K562 (cell line): Measurements from ENCODE around the gene CLDND1. TPM values are rescaled to one million over a fixed set of nuclear protein-coding genes. Genes with fewer than 3 reads are reported as not detected.

Experiments
- ATAC-seq: fragments of 200-7000 bp; cut with Tn5 transposase; 3 replicates; pipeline ENCODE4 v1.9.1; 2020; ENCODE audit warnings: moderate library complexity
- BruUV-seq: library from RNA; stranded (reverse); fragments of 400-500 nt; replicated peaks from 2 replicates; lab custom pipeline; 2021; lab: Mats Ljungman, UMichigan
- CTCF ChIA-PET: fragments of 300-600 bp; formaldehyde crosslinking; extraction: SDS; loops from one replicate; lab custom pipeline; 2021; ENCODE audit warnings: low intra/inter-chr PET ratio; lab: Yijun Ruan, JAX
- POLR2A ChIA-PET: fragments of 300-600, 350-650 bp; sonication (Branson Sonifier 250); formaldehyde crosslinking; extraction: SDS; loops from one replicate; lab custom pipeline; 2021; ENCODE audit warnings: antibody characterized with exemption, inconsistent platforms; lab: Yijun Ruan, JAX
- DNase-seq, 4 experiments: peaks; one replicate each; pipeline versions ENCODE4 v3.0.0 to v3.0.0-alpha.2; 2011 to 2018; ENCODE audit warnings: low spot score in 3 of 4, mixed read lengths in 3 of 4; ENCODE audit errors: extremely low read depth in 1 of 4
- FAIRE-seq: peaks from 2 replicates; lab custom pipeline; 2011; peaks lifted over from hg19 to GRCh38; lab: Jason Lieb, UNC
- H2AFZ ChIP-seq: 2 replicates; pipeline ENCODE4 v1.6.0; 2011; ENCODE audit warnings: low read depth, low read length, control low read depth, inconsistent platforms
- H3K27ac ChIP-seq: fragments of 200-600 bp; 3 replicates; pipeline ENCODE4 v1.8.0; 2011; ENCODE audit warnings: low read depth, mild to moderate bottlenecking, control low read depth, inconsistent platforms, low read length, moderate library complexity, mixed read lengths; ENCODE audit errors: extremely low read depth
- H3K27me3 ChIP-seq, 2 experiments: fragments of 300-600 bp in 1 of 2; 2 replicates in 1 of 2; 3 replicates in 1 of 2; pipeline versions ENCODE4 v1.6.0 to v1.8.0; 2011; ENCODE audit warnings: inconsistent platforms in 2 of 2, low read length in 2 of 2, mild to moderate bottlenecking in 1 of 2, mixed read lengths in 1 of 2, moderate library complexity in 1 of 2; ENCODE audit not compliant: control insufficient read depth in 2 of 2, insufficient read depth in 2 of 2
- H3K36me3 ChIP-seq: fragments of 300-600 bp; 3 replicates; pipeline ENCODE4 v1.8.0; 2011; ENCODE audit warnings: mild to moderate bottlenecking, low read length, inconsistent platforms; ENCODE audit not compliant: control insufficient read depth, insufficient read depth
- H3K4me1 ChIP-seq, 2 experiments: fragments of 200-600 bp in 1 of 2; replicated peaks in 1 of 2; 2 replicates in 1 of 2; 3 replicates in 1 of 2; pipeline versions ENCODE4 v1.5.1 to v1.8.0; 2011; ENCODE audit warnings: inconsistent platforms in 2 of 2, low read length in 2 of 2, mild to moderate bottlenecking in 1 of 2, mixed read lengths in 1 of 2, moderate library complexity in 1 of 2; ENCODE audit not compliant: control insufficient read depth in 2 of 2, insufficient read depth in 2 of 2
- H3K4me2 ChIP-seq: 2 replicates; pipeline ENCODE4 v1.6.1; 2011; ENCODE audit warnings: low read length, control low read depth, inconsistent platforms, mixed read lengths; ENCODE audit not compliant: insufficient read depth
- H3K4me3 ChIP-seq: fragments of 200-600 bp; sonication (generic), shearing (Covaris generic); 2 replicates; pipeline ENCODE4 v1.5.1; 2016; ENCODE audit warnings: control low read depth, inconsistent platforms
- H3K79me2 ChIP-seq: fragments of 200-600 bp; 3 replicates; pipeline ENCODE4 v1.8.0; 2011; ENCODE audit warnings: low read length, inconsistent platforms; ENCODE audit not compliant: control insufficient read depth, insufficient read depth
- H3K9ac ChIP-seq, 2 experiments: 2 replicates each; pipeline versions ENCODE4 v1.6.0 to v1.6.1; 2011; ENCODE audit warnings: low read depth in 2 of 2, low read length in 2 of 2, control low read depth in 1 of 2, inconsistent platforms in 1 of 2, mild to moderate bottlenecking in 1 of 2, mixed read lengths in 1 of 2; ENCODE audit not compliant: insufficient read depth in 1 of 2
- H3K9me1 ChIP-seq: one replicate; pipeline ENCODE4 v1.6.0; 2011; ENCODE audit warnings: inconsistent platforms, mild to moderate bottlenecking, low read length, moderate library complexity; ENCODE audit not compliant: control insufficient read depth, insufficient read depth
- H3K9me3 ChIP-seq: replicated peaks from 2 replicates; pipeline ENCODE4 v1.5.1; 2011; ENCODE audit warnings: low read depth, low read length, inconsistent platforms; ENCODE audit not compliant: control insufficient read depth, insufficient read depth
- H4K20me1 ChIP-seq: replicated peaks from 2 replicates; pipeline ENCODE4 v1.6.1; 2011; ENCODE audit warnings: low read length, inconsistent platforms, mixed read lengths; ENCODE audit not compliant: control insufficient read depth, insufficient read depth
- CREM ChIP-seq: IDR thresholded peaks from 2 replicates; pipeline ENCODE4 v1.6.1; 2014; ENCODE audit warnings: antibody characterized with exemption, low read depth
- HNRNPUL1 ChIP-seq: fragments of 200-400 bp; formaldehyde crosslinking; IDR thresholded peaks from 2 replicates; pipeline ENCODE4 v1.6.1; 2017; ENCODE audit warnings: low read length
- MCM7 ChIP-seq, 2 experiments: fragments of 450-650 bp; IDR thresholded peaks; 2 replicates each; pipeline ENCODE4 v1.6.1; 2016 to 2018
- MTA1 ChIP-seq: fragments of 450-650 bp; IDR thresholded peaks from 2 replicates; pipeline ENCODE4 v1.6.1; 2017; ENCODE audit warnings: borderline replicate concordance
- NBN ChIP-seq: fragments of 450-650 bp; IDR thresholded peaks from 2 replicates; pipeline ENCODE4 v1.6.1; 2016; ENCODE audit warnings: low read depth, mild to moderate bottlenecking
- RFX1 ChIP-seq: fragments of 450-650 bp; IDR thresholded peaks from 2 replicates; pipeline ENCODE4 v1.6.1; 2016; ENCODE audit warnings: mild to moderate bottlenecking, moderate library complexity
- ZBTB5 ChIP-seq: fragments of 450-650 bp; IDR thresholded peaks from 2 replicates; pipeline ENCODE4 v1.6.1; 2017; ENCODE audit warnings: antibody characterized with exemption
- ZNF407 ChIP-seq: fragments of 450-650 bp; IDR thresholded peaks from 2 replicates; pipeline ENCODE4 v1.6.1; 2016; ENCODE audit warnings: low read depth
- ZNF778 ChIP-seq: fragments of 450-650 bp; formaldehyde crosslinking; IDR thresholded peaks from 2 replicates; pipeline ENCODE4 v1.4.0; 2020; ENCODE audit warnings: mild to moderate bottlenecking, moderate library complexity
- WGBS: fragments of 100-300 bp; shearing (Covaris generic); methylation state at CpG from one replicate; pipeline ENCODE4 v1.1.6; 2016; ENCODE audit warnings: low coverage, mixed read lengths; ENCODE audit not compliant: insufficient coverage; ENCODE audit errors: missing lambda C conversion rate; 5-methylcytosine and 5-hydroxymethylcytosine counted together
- in situ Hi-C: fragments of 300-500 bp; cut with MboI; formaldehyde crosslinking; loops from 4 replicates; pipeline ENCODE4 v1.15.0; 2018; ENCODE audit warnings: inconsistent platforms, mixed read lengths
- intact Hi-C: fragments of 100-400 bp; cut with micrococcal nuclease; formaldehyde crosslinking; loops from 2 replicates; pipeline ENCODE4 v1.14.2; 2022
- polyA plus RNA-seq, 8 experiments: library from polyadenylated mRNA; depleted of rRNA in 4 of 8; stranded (reverse) in 5 of 8; unstranded in 3 of 8; fragments of >200 nt; fragmentation: Nextera tagmentation in 2 of 8; fragmentation: Illumina TruSeq in 1 of 8; extraction: Ambion mirVana in 2 of 8; extraction: Trizol in 1 of 8; gene quantifications; 2 replicates each; pipeline versions ENCODE4 v1.2.1 to v1.2.3, GENCODE V29; 2011 to 2014; ENCODE audit warnings: inconsistent platforms in 1 of 8, missing spikeins in 1 of 8
- total RNA-seq, 7 experiments: library from RNA; depleted of rRNA in 6 of 7; stranded (reverse); fragments of >200 nt in 6 of 7; fragmentation: Illumina TruSeq in 2 of 7; extraction: Trizol in 2 of 7; gene quantifications; 2 replicates each; pipeline versions ENCODE4 v1.2.1 to v1.2.3, GENCODE V29; 2011 to 2021; ENCODE audit warnings: low replicate concordance in 1 of 7

CLDND1 gene
- total and polyA plus RNA-seq, 9 of the 15 experiments (the other 6 are each of a cell fraction or from before 2014, with no cell fraction given) = 29.2 to 141 (median 60.7) TPM

DNA sequence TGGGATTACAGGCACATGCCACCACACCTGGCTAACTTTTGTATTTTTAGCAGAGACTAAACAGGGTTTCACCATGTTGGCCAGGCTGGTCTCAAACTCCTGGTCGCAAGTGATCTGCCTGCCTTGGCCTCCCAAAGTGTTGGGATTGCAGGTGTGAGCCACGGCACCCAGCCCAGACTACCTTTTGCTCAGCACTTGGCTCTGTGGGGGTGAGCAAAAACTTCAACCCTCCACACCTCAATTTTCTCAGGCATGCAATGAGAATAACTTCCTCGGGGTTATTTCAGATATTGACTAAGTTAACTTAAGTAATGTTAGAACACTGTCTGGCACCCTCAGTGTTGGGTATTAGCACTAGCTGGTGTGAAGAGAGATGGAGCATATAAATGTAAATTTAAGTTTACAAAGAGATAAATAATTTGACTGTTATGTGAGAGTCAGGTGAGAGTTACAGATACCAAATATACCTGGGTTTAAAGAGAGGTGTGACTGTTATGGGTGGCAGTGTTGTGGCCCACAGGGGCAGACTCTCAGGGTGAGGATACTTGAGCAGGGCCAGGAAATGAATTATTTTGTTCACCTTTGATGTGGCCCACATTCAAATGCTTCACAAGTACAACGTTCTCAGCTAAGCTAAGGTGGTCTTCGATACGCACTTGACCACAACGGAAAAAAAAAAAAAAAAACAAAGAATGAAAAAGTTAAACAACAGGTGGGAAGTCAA lies 41.7 kb upstream of the CLDND1 start:
- ATAC-seq (no peak), DNase-seq (no peak), FAIRE-seq (no peak)
- 37% methylated on average over 5 of the region's 7 CpGs for WGBS
- Histone ChIP-seq H4K20me1 (no peaks in the 10 kb centered on the region), H3K9ac (no peak overlapping the region), H3K79me2 (no peaks in the 10 kb centered on the region), H3K4me3 (no peak overlapping the region), H3K9me3 (no peaks in the 10 kb centered on the region), H3K4me2 (no peak overlapping the region), H3K4me1 (no peaks in the 10 kb centered on the region; a peak in 2 of 5 replicates), H3K27ac (no peak overlapping the region), H3K27me3 (no peaks in the 10 kb centered on the region), H3K9me1 (no peaks in the 10 kb centered on the region), H2AFZ (no peak overlapping the region), H3K36me3 (no peaks in the 10 kb centered on the region)
- in situ Hi-C loops = no loop called here
- TF ChIP-seq ZNF778 (CRISPR knock-in tag) = no peak
- TF ChIP-seq MCM7 (IDR thresholded peaks at IDR 0.05) = no peak
- TF ChIP-seq CREM = no peak
- TF ChIP-seq MTA1 = no peak
- no peak for TF ChIP-seq RFX1
- TF ChIP-seq ZNF407 = no peak
- TF ChIP-seq ZBTB5 = no peak
- TF ChIP-seq HNRNPUL1 = no peak
- no peak for TF ChIP-seq NBN
- ChIA-PET CTCF (no interaction called here), POLR2A (no interaction called here)
- intact Hi-C loops = no loop called here
- BruUV-seq = no TSS peak
